ENCODE results near the gene TNFAIP6. TPM values are rescaled to one million over a fixed set of nuclear protein-coding genes. Genes with fewer than 3 reads are reported as not detected.
A peak's percentile ranks its signal among the peaks of the same experiment; 100 is the strongest.
"Not testable (repeated sequence)": the region's sequence is repeated elsewhere in the genome, so short reads cannot be mapped to it uniquely, and the experiment has no call there.

TNFAIP6 gene, protein sequence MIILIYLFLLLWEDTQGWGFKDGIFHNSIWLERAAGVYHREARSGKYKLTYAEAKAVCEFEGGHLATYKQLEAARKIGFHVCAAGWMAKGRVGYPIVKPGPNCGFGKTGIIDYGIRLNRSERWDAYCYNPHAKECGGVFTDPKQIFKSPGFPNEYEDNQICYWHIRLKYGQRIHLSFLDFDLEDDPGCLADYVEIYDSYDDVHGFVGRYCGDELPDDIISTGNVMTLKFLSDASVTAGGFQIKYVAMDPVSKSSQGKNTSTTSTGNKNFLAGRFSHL
- total RNA-seq (ENCODE audit: unreplicated experiment) = not detected
- long read RNA-seq = 0 reads

DNA sequence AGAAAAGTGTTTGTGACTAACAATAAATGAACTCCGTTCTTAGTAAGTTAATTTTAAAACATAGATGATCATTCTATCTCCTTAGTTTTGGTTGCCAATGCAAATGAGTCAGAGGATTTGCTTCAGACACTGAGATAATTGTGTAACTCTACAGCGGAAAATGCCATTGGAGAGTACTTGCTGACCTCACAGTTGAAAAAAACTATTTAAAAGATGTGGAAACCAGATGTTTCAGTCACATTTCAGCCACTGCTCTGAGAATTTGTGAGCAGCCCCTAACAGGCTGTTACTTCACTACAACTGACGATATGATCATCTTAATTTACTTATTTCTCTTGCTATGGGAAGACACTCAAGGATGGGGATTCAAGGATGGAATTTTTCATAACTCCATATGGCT, at the start of gene TNFAIP6:
Gene TNFAIP6, plus strand, starts transcription at position 234 of the 400 bp plus-strand sequence. Its CDS starts 75 bp downstream, at position 309.
- Mint-ChIP-seq H3K9me3 (ENCODE audit: unreplicated experiment) (no peaks in the 10 kb centered on the region), H3K27me3 (ENCODE audit: unreplicated experiment) (no peaks in the 10 kb centered on the region), H3K4me3 (ENCODE audit: unreplicated experiment) (no peak within 1 kb of the TSS), H3K36me3 (ENCODE audit: unreplicated experiment) (no peaks in the 10 kb centered on the region), H3K27ac (ENCODE audit: unreplicated experiment) (no peak within 1 kb of the TSS), H3K4me1 (ENCODE audit: low read depth, unreplicated experiment) (no peaks in the 10 kb centered on the region)
- no peak for DNase-seq
- TF ChIP-seq, protein P1, sequence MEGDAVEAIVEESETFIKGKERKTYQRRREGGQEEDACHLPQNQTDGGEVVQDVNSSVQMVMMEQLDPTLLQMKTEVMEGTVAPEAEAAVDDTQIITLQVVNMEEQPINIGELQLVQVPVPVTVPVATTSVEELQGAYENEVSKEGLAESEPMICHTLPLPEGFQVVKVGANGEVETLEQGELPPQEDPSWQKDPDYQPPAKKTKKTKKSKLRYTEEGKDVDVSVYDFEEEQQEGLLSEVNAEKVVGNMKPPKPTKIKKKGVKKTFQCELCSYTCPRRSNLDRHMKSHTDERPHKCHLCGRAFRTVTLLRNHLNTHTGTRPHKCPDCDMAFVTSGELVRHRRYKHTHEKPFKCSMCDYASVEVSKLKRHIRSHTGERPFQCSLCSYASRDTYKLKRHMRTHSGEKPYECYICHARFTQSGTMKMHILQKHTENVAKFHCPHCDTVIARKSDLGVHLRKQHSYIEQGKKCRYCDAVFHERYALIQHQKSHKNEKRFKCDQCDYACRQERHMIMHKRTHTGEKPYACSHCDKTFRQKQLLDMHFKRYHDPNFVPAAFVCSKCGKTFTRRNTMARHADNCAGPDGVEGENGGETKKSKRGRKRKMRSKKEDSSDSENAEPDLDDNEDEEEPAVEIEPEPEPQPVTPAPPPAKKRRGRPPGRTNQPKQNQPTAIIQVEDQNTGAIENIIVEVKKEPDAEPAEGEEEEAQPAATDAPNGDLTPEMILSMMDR (IDR thresholded peaks at IDR 0.05; ENCODE audit: partially characterized antibody, unreplicated experiment) = no peak

DNA sequence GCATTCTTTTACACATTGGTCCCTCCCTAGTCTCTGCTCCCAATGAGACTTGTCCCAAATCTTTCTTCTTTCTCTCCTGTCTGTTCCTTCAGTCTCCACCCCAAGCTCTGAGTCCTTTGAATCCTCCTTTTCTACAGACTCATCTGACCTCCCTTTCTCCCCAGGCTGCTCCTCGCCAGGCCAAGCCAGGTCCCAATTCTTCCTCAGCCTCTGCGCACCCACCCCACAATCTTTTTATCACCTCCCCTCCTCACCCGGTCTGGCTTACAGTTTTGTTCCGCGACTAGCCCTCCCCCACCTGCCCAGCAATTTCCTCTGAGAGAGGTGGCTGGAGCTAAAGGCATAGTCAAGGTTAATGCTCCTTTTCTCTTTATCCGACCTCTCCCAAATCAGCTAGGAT, 47.1 kb upstream of the TNFAIP6 start:
- not testable (repeated sequence) for H3K36me3 Mint-ChIP-seq (ENCODE audit: unreplicated experiment); H3K27ac Mint-ChIP-seq (ENCODE audit: unreplicated experiment); DNase-seq; H3K4me1 Mint-ChIP-seq (ENCODE audit: low read depth, unreplicated experiment); H3K4me3 Mint-ChIP-seq (ENCODE audit: unreplicated experiment); H3K9me3 Mint-ChIP-seq (ENCODE audit: unreplicated experiment); H3K27me3 Mint-ChIP-seq (ENCODE audit: unreplicated experiment)

DNA sequence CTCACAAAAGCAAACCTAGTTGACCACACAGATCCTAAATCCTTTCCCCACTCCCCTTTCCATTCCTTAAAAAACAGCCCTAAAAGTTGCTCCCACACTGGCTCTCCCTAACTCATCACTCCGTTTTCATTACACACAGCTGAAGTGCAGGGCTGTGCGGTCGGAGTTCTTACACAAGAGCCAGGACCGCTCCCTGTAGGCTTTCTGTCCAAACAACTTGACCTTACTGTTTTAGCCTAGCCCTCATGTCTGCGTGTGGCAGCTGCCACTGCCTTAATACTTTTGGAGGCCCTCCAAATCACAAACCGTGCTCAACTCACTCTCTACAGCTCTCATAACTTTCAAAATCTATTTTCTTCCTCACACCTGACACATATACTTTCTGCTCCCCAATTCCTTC, 45.0 kb upstream of the TNFAIP6 start:
- not testable (repeated sequence) for H3K27me3 Mint-ChIP-seq (ENCODE audit: unreplicated experiment); H3K4me3 Mint-ChIP-seq (ENCODE audit: unreplicated experiment); DNase-seq; H3K36me3 Mint-ChIP-seq (ENCODE audit: unreplicated experiment); H3K27ac Mint-ChIP-seq (ENCODE audit: unreplicated experiment); H3K9me3 Mint-ChIP-seq (ENCODE audit: unreplicated experiment); H3K4me1 Mint-ChIP-seq (ENCODE audit: low read depth, unreplicated experiment)

DNA sequence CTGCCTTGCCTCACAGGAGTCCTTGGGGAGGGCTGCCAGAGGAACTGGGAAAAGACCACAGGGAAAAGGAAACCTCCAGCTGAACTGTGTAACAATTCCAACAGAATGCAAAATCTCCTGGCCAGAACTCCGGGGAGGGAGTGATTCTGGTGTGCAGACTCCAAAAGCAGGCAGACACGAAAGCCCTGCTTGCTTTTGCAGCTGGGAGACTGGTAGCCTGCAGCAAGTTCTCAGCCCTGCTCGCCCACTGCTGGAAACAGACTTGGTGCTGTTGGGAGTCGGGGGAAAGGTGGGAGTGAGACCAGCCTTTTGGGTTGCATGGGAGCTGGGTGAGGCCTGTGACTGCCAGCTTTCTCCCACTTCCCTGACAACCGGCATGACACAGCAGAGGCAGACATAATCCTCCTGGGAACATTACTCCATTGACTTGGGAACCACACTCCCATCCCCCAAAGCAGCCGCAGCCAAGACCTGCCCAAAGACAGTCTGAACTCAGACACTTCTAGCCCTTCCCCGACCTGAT, 42.0 kb upstream of the TNFAIP6 start:
- Mint-ChIP-seq H3K4me1 (ENCODE audit: low read depth, unreplicated experiment) (peaks cover 9% of the 10 kb centered on the region), H3K36me3 (ENCODE audit: unreplicated experiment) (no peaks in the 10 kb centered on the region), H3K9me3 (ENCODE audit: unreplicated experiment) (no peaks in the 10 kb centered on the region), H3K27ac (ENCODE audit: unreplicated experiment) (peak overlapping the region; percentile 41), H3K4me3 (ENCODE audit: unreplicated experiment) (peak overlapping the region; percentile 53), H3K27me3 (ENCODE audit: unreplicated experiment) (peaks cover 3% of the 10 kb centered on the region)
- TF ChIP-seq, protein P1 (IDR thresholded peaks at IDR 0.05; ENCODE audit: partially characterized antibody, unreplicated experiment) = no peak
- peak; percentile 36 for DNase-seq

DNA sequence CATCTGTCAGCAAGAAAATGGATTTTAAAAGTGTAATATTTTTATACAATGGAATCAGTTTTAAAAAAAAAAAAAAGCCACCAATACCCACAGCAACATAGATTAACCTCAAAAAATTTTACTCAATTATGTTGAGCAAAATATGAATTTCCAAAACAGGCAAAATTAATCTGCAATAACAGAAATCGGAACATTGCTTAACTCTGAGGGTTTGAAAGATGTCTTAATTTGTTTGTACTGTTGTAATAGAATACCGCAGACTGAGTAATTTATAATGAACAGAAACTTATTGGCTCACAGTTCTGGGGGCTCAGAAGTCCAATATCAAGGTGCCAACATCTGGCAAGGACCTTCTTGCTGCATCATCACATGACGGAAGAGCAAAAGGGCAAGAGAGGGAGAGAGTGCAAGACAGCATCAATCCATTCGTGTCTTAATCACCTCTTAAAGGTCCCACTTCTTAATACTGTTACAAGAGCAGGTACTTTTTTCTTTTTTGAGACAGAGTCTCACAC, 31.8 kb upstream of the TNFAIP6 start:
- Mint-ChIP-seq H3K27me3 (ENCODE audit: unreplicated experiment) (no peaks in the 10 kb centered on the region), H3K36me3 (ENCODE audit: unreplicated experiment) (no peaks in the 10 kb centered on the region), H3K9me3 (ENCODE audit: unreplicated experiment) (peaks cover 2% of the 10 kb centered on the region), H3K4me1 (ENCODE audit: low read depth, unreplicated experiment) (no peaks in the 10 kb centered on the region), H3K27ac (ENCODE audit: unreplicated experiment) (no peak overlapping the region), H3K4me3 (ENCODE audit: unreplicated experiment) (no peak overlapping the region)
- DNase-seq = no peak
- TF ChIP-seq, protein P1 (IDR thresholded peaks at IDR 0.05; ENCODE audit: partially characterized antibody, unreplicated experiment) = no peak

DNA sequence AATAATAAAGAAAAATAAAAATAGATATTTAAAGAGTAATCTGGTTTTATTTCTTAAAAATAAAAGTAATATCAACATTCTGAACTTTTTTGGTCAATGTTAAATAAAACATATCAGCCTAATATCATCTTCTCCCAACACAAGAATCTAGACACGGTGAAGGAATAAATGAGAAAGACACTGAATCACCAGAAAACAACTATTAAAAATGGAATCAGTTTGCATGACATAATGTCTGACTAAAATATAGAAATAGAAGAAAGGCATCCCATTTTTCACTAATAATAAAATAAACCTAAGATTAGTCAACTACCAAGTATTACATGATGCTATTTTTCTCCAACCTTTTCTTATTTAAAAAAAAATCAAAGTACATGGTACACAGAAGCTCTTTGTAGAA, 30.8 kb upstream of the TNFAIP6 start:
- no peak overlapping the region for H3K4me3 Mint-ChIP-seq (ENCODE audit: unreplicated experiment)
- TF ChIP-seq, protein P1 (IDR thresholded peaks at IDR 0.05; ENCODE audit: partially characterized antibody, unreplicated experiment) = no peak
- H3K9me3 Mint-ChIP-seq (ENCODE audit: unreplicated experiment) = no peaks in the 10 kb centered on the region
- no peaks in the 10 kb centered on the region for H3K36me3 Mint-ChIP-seq (ENCODE audit: unreplicated experiment)
- no peaks in the 10 kb centered on the region for H3K4me1 Mint-ChIP-seq (ENCODE audit: low read depth, unreplicated experiment)
- H3K27me3 Mint-ChIP-seq (ENCODE audit: unreplicated experiment) = no peaks in the 10 kb centered on the region
- DNase-seq = no peak
- H3K27ac Mint-ChIP-seq (ENCODE audit: unreplicated experiment) = no peak overlapping the region
